Stimulated activated naive B cell treated with anti-CD40 and anti-IgM and Interleukin-4, amounts not matched to agents 10 μg/mL and 1 μg/mL and 100 μg/mL, for 72 hours (primary cell): Measurements from ENCODE around the gene SLC2A4.
"Not testable (repeated sequence)": the region's sequence is repeated elsewhere in the genome, so short reads cannot be mapped to it uniquely, and the experiment has no call there.

Source experiments
- ATAC-seq, 2 donors: fragments of 150-1000 bp; cut with Tn5 transposase; replicated peaks; 2 replicates each; pipeline ENCODE4 v1.10.0; 2021; ENCODE audit warnings: moderate library complexity in 1 of 2
- DNase-seq: peaks from one replicate; pipeline ENCODE4 v3.0.0; 2021
- H3K27ac Mint-ChIP-seq: one replicate; pipeline ENCODE4 v1.8.0; 2022; ENCODE audit warnings: mild to moderate bottlenecking, mixed read lengths
- H3K27me3 Mint-ChIP-seq, 2 donors: one replicate each; pipeline ENCODE4 v1.8.0; 2022; ENCODE audit warnings: mixed read lengths in 2 of 2
- H3K36me3 Mint-ChIP-seq, 2 donors: one replicate each; pipeline ENCODE4 v1.8.0; 2022; ENCODE audit warnings: mixed read lengths in 2 of 2, mild to moderate bottlenecking in 1 of 2
- H3K4me1 Mint-ChIP-seq, 2 donors: one replicate each; pipeline ENCODE4 v1.8.0; 2022; ENCODE audit warnings: mixed read lengths in 2 of 2, mild to moderate bottlenecking in 1 of 2
- H3K4me3 Mint-ChIP-seq, 2 donors: one replicate each; pipeline ENCODE4 v1.8.0; 2022; ENCODE audit warnings: mild to moderate bottlenecking in 2 of 2, mixed read lengths in 2 of 2, moderate library complexity in 1 of 2
- H3K9me3 Mint-ChIP-seq, 2 donors: one replicate each; pipeline ENCODE4 v1.8.0; 2022; ENCODE audit warnings: mixed read lengths in 2 of 2, mild to moderate bottlenecking in 1 of 2

Gene SLC2A4

DNA sequence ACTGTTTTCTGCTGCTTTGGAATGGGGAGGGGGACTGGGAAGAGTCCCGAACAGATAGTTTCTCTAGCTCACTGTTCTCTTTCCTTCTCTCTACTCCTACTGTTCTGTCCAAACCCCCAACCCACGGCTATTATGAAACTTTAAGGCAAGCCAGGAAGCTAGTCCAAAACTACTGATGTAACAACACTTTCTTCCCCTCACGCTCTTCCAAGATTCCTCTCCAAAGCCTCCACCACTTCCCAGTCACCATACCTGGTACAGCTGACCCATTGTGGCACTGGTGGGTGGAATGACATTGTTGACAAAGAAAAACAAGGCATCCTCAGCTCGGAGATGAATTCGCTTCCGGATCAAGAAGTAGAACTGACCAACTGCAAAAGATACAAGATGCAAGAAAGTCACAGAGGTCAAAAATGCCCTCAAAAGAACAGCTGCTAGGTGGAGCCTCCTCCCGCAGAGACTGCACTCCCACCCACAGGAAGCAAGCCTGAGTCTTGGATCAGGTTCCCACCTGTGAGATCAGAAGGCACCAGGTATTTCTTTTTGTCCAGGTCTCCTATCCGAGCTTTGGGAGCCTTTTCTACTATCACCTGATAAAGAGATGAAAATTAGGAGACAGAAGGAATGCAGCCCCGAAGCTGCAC lies 40.3 kb upstream of the SLC2A4 start:
- ATAC-seq, result no peak
- peak overlapping the region; percentile 98 for H3K27ac Mint-ChIP-seq
- peak overlapping the region; percentile 95 for H3K4me3 Mint-ChIP-seq
- peaks cover 48 to 55% of the 10 kb centered on the region in 2 donors for H3K36me3 Mint-ChIP-seq
- DNase-seq, result no peak
- H3K27me3 Mint-ChIP-seq, result no peaks in the 10 kb centered on the region
- peaks cover 42 to 61% of the 10 kb centered on the region in 2 donors for H3K4me1 Mint-ChIP-seq
- H3K9me3 Mint-ChIP-seq, result no peaks in the 10 kb centered on the region

DNA sequence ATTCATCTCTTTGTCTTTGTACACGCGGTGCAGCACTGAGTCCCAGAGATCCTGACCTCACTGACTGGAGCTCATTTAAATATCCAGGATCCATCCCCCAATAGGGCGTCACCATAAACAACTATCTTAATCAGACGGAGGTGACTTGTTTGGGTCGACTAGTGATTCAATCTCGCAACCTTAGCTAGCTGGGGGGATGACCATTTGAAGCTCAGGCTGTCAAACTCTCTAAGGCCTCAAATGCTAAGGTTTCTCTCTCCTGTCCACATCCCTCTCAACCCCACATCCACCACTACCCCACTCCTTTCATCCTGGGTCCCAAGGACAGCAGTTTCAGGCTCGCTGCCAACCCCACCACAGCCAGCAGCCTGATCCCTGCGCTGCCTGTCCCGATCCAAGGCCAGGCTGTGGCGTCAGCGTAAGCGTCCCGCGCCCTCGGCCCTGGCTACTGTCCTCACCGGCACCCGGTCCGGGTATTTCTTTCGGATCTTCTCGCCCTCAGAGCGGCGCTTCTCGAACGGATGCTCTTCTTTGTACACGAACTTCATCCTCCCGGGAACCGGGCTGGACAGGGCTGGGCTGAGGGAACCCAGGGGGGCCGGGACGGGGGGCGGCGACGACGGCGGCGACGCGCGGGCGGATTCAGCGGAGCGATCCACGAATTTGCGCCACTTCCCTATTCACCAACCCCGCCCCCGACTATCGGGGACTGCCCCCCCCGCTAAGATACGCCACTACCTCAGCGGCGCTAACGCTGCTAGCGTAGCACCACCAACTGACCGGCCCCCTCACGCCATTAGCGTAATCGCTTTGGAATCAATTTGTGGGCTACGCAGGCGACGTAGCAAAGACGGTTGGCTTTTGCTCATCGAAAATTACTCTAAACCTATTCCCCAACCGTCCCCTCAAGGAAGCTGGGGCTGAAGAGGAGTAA lies 39.5 kb upstream of the SLC2A4 start, which contains the start of gene GABARAP:
Gene GABARAP (minus strand): TSS at position 667 of the 934 bp plus-strand sequence. CDS start 119 bp downstream, at position 548.
- Mint-ChIP-seq H3K27ac (peak within 1 kb of the TSS; percentile 98), H3K4me3 (peak within 1 kb of the TSS; percentile 95), H3K27me3 (no peaks in the 10 kb centered on the region), H3K9me3 (no peaks in the 10 kb centered on the region), H3K36me3 (peaks cover 47 to 57% of the 10 kb centered on the region in 2 donors), H3K4me1 (peaks cover 41 to 61% of the 10 kb centered on the region in 2 donors)
- DNase-seq (peak; percentile 85), ATAC-seq (peak; percentile 22 to 44)

DNA sequence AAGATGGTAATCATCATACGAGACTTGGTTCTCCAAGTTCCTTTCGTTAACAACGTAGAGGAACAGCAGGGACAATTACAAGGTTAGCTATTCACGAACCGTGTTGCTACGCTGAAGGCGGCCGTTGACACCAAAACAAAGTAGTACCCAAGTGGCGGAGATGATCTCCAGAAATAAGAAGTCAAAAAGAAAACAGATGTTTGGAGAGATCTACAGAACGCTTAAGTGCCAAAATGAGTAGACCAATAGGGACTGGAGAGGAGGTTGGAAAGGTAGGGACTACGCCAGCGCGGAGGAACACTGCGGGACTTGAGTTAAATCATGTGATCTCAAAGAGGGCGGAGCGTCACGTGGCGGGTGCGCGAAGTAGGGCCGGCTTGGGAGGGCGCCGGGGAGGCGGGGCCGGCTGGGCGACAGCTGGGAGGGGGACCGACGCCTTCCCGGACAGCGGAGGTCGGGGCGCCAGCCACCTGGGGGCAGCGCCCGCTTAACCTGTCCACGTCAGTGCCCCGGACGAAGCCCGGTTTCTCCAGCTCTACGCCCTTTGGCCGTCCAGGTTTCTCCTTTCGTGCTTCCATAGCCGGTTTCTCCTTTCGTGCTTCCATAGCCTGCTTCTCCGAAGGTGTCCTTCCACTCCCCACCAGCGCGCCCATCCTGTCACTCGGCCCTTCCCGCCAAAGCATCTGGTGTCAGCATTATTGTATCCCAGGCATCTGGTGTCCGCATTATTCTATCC lies 38.6 kb upstream of the SLC2A4 start:
- H3K9me3 Mint-ChIP-seq, result no peaks in the 10 kb centered on the region

DNA sequence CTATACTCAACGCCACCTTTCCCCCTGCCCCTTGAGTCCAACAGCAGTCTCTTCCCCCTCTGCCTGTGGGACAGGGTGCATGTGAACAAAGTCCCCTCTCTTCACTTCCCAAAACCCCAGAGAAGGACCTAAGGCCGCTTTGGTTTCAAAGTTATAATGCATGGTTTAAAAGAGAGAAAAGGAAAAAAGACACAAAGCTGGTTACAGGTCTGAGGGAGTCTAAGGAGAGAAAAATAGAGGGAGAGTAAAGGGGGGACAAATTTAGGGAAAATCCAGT lies 38.1 kb upstream of the SLC2A4 start:
- Mint-ChIP-seq H3K4me3 (peak overlapping the region; percentile 95), H3K9me3 (no peaks in the 10 kb centered on the region), H3K4me1 (peaks cover 37 to 57% of the 10 kb centered on the region in 2 donors), H3K27ac (peak overlapping the region; percentile 98), H3K36me3 (peaks cover 43 to 52% of the 10 kb centered on the region in 2 donors), H3K27me3 (no peaks in the 10 kb centered on the region)
- no peak for ATAC-seq
- DNase-seq, result no peak

More for the DNA sequence above, 38.6 kb upstream of the SLC2A4 start:
- peak overlapping the region; percentile 98 for H3K27ac Mint-ChIP-seq
- peaks cover 45 to 55% of the 10 kb centered on the region in 2 donors for H3K36me3 Mint-ChIP-seq
- DNase-seq, result peak; percentile 84
- peak overlapping the region; percentile 95 for H3K4me3 Mint-ChIP-seq
- H3K27me3 Mint-ChIP-seq, result no peaks in the 10 kb centered on the region
- peak; percentile 30 to 53 for ATAC-seq
- peaks cover 37 to 56% of the 10 kb centered on the region in 2 donors for H3K4me1 Mint-ChIP-seq

DNA sequence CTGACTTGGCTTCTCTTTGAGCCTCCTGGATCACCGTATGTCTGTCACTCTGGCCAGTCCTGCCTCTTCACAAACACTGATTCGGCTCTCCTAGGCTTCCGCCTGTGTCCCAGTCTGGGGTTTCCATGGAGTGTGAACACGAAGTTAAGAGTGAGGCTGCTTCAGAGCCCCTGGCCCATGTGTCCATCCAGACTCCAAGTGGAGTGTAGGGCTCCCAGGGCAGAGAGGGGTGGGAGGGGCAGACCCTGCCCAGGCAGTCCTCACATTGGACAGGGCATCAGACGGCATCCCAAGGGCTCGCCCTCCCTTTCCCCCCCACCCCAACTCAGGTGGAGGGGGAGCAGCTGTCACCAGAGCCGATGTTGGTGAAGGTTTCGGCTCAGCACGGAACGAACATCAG lies 37.7 kb upstream of the SLC2A4 start:
- peaks cover 40 to 48% of the 10 kb centered on the region in 2 donors for H3K36me3 Mint-ChIP-seq
- H3K27ac Mint-ChIP-seq, ATAC-seq, DNase-seq, H3K9me3 Mint-ChIP-seq, H3K4me3 Mint-ChIP-seq, H3K27me3 Mint-ChIP-seq: not testable (repeated sequence)
- H3K4me1 Mint-ChIP-seq, result peaks cover 40 to 61% of the 10 kb centered on the region in 2 donors

DNA sequence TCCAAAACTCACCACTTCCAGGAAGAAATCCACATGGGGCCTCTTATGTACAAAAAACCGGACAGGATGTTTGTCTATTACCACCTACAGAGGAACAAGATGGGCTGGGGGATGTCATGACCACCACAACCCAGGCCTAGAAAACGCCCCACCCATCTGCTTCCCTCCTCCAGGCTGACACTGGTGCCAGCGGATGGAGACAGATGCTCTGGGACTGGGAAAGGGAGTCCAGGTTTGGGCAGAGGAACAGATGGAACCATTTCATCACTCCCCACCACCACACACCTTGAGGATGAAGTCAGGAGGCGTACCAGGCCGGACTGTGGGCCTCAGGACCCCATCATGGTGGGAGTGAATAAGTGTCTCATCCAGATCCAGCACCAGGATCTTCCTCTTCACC lies 34.7 kb upstream of the SLC2A4 start:
- no peaks in the 10 kb centered on the region for H3K9me3 Mint-ChIP-seq
- peaks cover 28 to 59% of the 10 kb centered on the region in 2 donors for H3K4me1 Mint-ChIP-seq
- no peak for ATAC-seq
- no peak overlapping the region for H3K4me3 Mint-ChIP-seq
- H3K27ac Mint-ChIP-seq, result peak overlapping the region; percentile 49
- DNase-seq, result no peak
- H3K27me3 Mint-ChIP-seq, result no peaks in the 10 kb centered on the region
- H3K36me3 Mint-ChIP-seq, result peaks cover 41 to 42% of the 10 kb centered on the region in 2 donors

DNA sequence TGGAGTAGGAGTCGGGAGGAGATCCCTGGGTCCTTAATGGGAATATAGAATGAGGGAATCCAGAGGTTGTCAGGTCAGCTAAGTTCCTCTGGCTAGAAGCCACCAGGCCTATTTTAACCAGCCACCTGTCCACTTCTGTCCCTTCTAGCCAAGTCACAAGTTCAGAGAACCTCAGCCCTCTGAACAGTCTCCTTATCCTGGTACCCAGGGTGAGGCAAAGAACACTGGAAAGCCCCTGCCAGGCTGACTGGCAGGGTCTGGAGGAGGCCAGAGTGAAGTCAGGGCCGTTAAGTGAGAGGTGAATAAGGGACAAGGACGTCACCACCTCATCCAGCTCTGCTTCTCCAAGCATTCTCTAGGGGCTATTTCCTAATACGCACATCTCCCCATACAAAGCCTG lies 32.7 kb upstream of the SLC2A4 start:
- H3K4me3 Mint-ChIP-seq, result peak overlapping the region in 1 of 2 donors; percentile 98
- peaks cover 38 to 43% of the 10 kb centered on the region in 2 donors for H3K36me3 Mint-ChIP-seq
- DNase-seq (no peak), ATAC-seq (no peak)
- H3K9me3 Mint-ChIP-seq, result no peaks in the 10 kb centered on the region
- H3K4me1 Mint-ChIP-seq, result peaks cover 26 to 60% of the 10 kb centered on the region in 2 donors
- H3K27ac Mint-ChIP-seq, result peak overlapping the region; percentile 16
- no peaks in the 10 kb centered on the region for H3K27me3 Mint-ChIP-seq

DNA sequence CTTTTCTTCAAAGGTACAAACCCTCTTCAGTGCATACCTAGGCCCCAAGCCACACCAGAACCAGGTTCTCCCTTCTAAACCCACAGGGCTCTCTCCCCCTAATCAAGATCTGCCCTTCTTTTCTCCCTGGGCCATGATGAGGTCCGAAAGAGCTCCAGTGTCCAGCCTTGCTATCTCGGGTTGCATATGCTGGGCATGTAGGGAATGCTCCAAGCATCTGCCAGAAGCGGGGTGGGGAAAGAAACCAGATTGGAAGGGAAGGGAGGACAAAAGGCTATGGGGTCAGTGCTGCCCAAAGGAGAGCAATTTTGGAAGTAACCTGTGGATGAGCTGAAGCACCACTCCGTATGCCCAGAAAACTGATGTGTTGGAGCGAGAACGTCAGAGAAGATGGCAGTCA lies 32.3 kb upstream of the SLC2A4 start:
- peak overlapping the region; percentile 92 to 98 for H3K4me3 Mint-ChIP-seq
- no peaks in the 10 kb centered on the region for H3K27me3 Mint-ChIP-seq
- ATAC-seq, result no peak
- peak overlapping the region; percentile 22 for H3K27ac Mint-ChIP-seq
- no peaks in the 10 kb centered on the region for H3K9me3 Mint-ChIP-seq
- DNase-seq, result no peak
- peaks cover 40 to 46% of the 10 kb centered on the region in 2 donors for H3K36me3 Mint-ChIP-seq
- peaks cover 26 to 60% of the 10 kb centered on the region in 2 donors for H3K4me1 Mint-ChIP-seq

DNA sequence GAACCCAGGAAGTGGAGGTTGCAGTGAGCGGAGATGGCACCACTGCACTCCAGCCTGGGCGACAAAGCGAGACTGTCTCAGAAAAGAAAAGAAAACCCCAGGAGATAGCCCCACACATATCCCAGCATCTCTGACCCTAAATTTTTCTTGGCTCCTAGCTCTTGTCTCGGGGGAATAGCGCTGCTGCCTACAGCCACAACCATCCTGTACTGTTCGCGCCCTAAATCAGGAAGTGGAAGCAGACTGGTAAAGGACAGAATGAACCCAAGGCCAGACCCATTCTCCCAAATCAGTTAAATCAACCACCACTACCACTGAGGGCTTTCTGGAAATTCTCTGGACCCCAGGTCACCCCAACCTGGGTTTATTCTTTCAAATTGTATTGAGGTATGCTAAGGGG lies 31.7 kb upstream of the SLC2A4 start:
- DNase-seq (no peak), ATAC-seq (no peak)
- Mint-ChIP-seq H3K4me1 (peaks cover 26 to 65% of the 10 kb centered on the region in 2 donors), H3K9me3 (no peaks in the 10 kb centered on the region), H3K27ac (peak overlapping the region; percentile 100), H3K4me3 (peak overlapping the region; percentile 92 to 98), H3K36me3 (peaks cover 36 to 47% of the 10 kb centered on the region in 2 donors), H3K27me3 (no peaks in the 10 kb centered on the region)

DNA sequence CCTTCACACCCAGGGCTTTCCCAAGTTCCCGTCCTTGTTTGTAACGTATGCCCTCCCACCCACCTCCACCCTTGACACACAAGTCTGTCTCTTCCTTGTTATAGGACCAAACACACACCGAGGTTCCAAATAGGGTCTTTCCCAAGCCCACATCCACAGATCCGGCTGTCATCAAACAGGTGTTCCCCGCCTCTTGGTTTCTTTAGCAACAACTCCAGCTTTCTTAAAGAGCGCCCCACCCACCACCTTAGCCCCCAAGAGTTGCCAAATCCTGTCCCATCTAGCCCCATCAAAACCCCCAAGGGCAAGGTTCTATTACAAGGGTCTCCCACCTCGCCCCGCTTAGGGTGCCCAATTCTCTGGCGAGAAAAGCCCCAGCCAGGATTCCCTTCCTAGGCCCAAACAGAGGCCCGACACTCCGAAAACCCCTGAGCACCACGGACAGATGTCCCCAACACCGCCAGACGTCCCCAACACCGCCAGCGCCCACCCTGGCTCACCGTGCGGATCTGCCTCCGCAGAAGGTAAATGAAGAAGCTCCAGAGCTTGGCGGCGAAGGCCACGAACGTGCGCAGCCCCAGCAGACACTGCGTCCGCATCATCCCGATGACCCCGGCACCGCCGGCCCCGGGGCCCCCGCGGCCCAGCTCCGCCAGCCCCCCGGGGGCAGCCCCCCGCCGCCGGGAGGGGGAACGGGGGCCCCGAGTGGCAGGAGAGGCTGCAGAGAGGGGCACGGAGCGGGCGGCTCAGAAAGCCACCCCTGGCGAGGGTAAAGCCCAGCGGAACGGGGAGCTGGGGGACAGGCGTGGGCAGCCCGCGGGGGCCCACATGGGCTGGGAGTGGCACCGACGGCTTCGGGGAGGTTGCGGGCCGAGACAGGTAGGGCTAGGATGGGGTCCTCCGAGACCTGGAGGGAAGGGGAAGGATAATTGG lies 30.6 kb upstream of the SLC2A4 start:
- peaks cover 26 to 65% of the 10 kb centered on the region in 2 donors for H3K4me1 Mint-ChIP-seq
- H3K36me3 Mint-ChIP-seq, result peaks cover 33 to 48% of the 10 kb centered on the region in 2 donors
- DNase-seq (peak; percentile 42), ATAC-seq (peak; percentile 16 to 22)
- peak overlapping the region; percentile 92 to 98 for H3K4me3 Mint-ChIP-seq
- no peaks in the 10 kb centered on the region for H3K27me3 Mint-ChIP-seq
- peak overlapping the region; percentile 100 for H3K27ac Mint-ChIP-seq
- H3K9me3 Mint-ChIP-seq, result no peaks in the 10 kb centered on the region

DNA sequence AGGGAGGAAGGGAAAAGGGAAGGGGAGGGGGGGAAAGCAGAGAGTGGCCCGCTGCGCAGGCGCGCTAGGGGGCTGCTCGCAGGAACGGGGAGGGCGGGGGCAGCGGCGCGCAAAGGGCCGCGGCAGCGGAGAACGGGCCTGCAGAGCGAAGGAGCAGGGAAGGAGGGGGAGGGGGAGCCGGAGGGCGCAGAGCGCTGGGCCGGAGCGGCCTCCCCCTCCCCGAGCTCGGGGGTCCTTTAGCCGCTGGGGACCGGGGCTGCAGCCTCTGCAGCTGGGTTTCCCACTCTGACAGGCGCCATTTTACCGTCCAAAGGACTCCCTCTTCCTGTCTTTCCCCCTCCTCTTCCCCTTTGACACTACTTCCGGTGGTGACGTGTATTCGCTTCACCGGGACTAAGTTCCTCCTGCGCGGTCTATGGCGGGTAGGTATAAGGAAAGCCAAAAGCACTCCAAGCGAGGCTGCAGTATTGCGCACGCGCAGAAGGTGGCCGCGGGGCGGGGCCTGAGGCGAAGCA lies 29.8 kb upstream of the SLC2A4 start, which contains the start of gene CTDNEP1:
Gene CTDNEP1 (minus strand): TSS at position 74 of the 515 bp plus-strand sequence. CDS start 438 bp downstream, outside the sequence.
- H3K27me3 Mint-ChIP-seq, result no peaks in the 10 kb centered on the region
- ATAC-seq, result peak; percentile 93 to 95
- H3K4me3 Mint-ChIP-seq, result peak within 1 kb of the TSS; percentile 92 to 98
- H3K4me1 Mint-ChIP-seq, result peaks cover 23 to 57% of the 10 kb centered on the region in 2 donors
- peak within 1 kb of the TSS; percentile 100 for H3K27ac Mint-ChIP-seq
- DNase-seq, result no peak
- peaks cover 31 to 48% of the 10 kb centered on the region in 2 donors for H3K36me3 Mint-ChIP-seq
- H3K9me3 Mint-ChIP-seq, result no peaks in the 10 kb centered on the region

DNA sequence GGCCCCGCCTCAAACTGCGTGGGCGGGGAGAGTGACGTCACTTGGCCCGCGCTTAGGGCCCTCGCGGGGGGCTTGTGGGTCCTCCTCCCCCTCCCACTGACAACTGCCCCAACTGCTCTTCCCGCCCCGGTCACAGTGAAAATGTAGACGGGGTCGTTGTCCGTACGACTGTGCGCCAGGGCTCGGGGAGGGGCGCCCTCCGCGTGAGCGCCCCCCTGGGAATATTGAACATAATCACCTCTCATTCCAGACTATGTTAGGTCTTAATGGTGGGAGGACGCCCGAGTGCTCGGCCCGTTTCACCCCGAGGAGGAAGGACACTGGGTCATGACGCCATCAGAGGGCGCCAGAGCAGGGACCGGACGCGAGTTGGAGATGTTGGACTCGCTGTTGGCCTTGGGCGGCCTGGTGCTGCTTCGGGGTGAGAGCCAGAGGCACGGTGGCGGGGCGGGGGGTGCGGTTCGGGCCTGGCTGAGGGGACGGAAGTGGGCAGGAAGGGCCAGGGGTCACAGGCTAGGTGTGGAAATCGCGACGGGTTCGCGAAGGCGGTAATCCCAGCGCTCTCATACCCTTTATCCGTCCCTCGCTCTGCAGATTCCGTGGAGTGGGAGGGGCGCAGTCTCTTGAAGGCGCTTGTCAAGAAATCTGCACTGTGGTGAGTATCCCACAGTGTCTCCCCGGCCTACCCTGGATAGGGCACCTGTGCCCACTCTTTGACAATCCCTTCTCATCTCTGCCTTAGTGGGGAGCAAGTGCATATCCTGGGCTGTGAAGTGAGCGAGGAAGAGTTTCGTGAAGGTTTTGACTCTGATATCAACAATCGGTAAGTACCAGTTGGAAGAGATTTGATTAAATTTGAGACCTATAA lies 29.1 kb upstream of the SLC2A4 start, which contains the start of gene ELP5:
Gene ELP5 (plus strand): TSS at position 40 of the 868 bp plus-strand sequence. CDS start 336 bp downstream, at position 376.
- peak; percentile 75 to 77 for ATAC-seq
- Mint-ChIP-seq H3K27ac (peak within 1 kb of the TSS; percentile 100), H3K36me3 (peaks cover 35 to 46% of the 10 kb centered on the region in 2 donors), H3K4me1 (peaks cover 23 to 53% of the 10 kb centered on the region in 2 donors), H3K4me3 (peak within 1 kb of the TSS; percentile 92 to 98), H3K27me3 (no peaks in the 10 kb centered on the region), H3K9me3 (no peaks in the 10 kb centered on the region)
- peak; percentile 98 for DNase-seq
